ENCODE results near the gene FANCD2. TPM values are rescaled to one million over a fixed set of nuclear protein-coding genes. Genes with fewer than 3 reads are reported as not detected.
A peak's percentile ranks its signal among the peaks of the same experiment; 100 is the strongest.

FANCD2 gene
- total RNA-seq: 1 to 10 TPM; 1.7 to 2.0 TPM

DNA sequence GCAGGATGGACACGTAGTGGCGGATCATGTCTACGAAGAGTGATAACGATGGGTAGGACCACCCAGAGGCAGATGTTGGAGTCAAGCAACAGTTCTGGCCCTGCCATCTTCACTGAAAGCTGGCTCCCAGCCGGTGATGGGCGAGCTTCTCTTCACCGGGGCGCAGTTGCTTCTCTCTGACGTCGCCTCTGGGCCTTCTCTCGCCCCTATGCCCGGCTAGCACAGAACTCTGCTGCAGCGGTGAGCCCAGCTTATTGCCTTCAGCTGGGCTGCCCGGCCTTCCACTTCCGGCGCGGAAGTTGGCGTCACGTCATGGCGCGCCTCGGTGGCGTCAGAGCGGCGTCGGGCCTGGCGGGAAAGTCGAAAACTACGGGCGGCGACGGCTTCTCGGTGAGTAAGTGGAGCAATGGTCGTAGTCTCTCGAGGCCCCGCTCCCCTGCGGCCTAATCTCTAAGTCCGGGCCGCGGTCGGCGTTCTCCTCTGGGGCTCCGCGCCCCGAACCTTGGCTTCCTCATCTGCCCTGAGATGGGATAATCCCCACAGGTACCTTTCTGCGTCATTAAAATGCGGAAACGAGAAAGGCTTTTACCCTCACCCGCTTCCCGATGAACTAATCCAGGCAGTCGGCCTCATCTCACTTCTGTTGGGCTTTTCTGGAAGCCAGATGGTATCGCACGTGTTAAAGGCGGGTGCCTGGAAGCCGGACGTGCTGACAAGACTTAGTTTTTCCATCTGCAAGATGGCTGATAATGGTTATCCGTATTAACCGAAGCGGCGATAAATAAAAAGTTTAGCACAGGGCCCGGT is at the start of gene FANCD2:
Gene FANCD2 (plus strand): TSS at position 354 of the 807 bp plus-strand sequence. CDS start 2,221 bp downstream, outside the sequence.
- peak; percentile 92 for DNase-seq (ENCODE audit: low spot score)
- Histone ChIP-seq H3K4me1 (peaks cover 0 to 26% of the 10 kb centered on the region in 2 donors), H3K4me3 (peak within 1 kb of the TSS; percentile 62 to 96), H3K36me3 (peaks cover 21% of the 10 kb centered on the region), H3K9me3 (no peaks in the 10 kb centered on the region), H3K27me3 (no peaks in the 10 kb centered on the region), H3K27ac (peak within 1 kb of the TSS; percentile 53 to 77)
- TF ChIP-seq CTCF (IDR thresholded peaks at IDR 0.05): no peak

DNA sequence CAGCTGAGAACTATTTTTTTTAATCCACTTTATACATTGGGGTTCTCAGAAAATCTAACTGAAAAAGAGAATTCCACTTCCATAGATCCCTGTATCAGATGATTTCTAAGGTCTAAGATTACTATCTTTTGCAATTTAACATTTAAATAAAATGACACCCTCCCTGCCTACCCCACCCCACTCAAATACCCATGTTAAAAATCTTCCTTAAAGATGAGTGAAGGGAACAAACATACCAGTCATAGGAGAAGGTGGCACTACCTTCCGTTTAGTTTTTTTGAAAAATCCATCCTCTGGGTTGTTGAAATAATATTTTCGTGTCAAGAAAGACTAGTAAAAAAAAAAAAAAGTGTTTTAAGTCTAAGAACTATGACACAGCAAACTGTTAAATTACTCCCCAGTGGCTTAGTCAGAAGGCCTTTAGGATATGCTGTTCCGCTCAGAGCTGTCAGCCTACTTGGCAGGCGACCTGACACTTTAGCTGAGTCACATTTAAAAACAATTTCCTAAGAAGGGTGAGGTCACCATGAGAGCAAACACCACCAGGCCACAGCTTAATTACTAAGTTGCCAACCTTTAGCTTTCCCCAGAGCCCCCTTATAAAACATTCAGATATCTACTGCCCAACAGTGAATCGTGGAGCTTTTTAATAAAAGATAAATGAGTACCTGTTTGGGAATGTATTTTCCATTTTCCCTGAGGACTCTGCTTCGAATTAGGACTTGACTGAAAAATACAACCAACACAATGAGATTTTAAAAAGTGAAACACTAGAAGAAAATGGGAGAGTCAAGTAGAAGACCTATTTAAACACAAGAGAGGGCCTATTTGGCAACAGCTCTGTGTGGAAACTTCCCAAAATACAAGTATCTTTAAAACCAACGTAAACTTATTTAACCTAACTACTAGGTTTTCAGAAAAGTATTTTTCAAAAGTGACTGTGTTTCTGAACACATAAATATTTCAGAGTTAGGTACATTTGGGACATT is 49.2 kb upstream of the FANCD2 start:
- peak; percentile 91 for DNase-seq (ENCODE audit: low spot score)
- Histone ChIP-seq H3K27me3 (no peaks in the 10 kb centered on the region), H3K9me3 (no peaks in the 10 kb centered on the region), H3K4me1 (peaks cover 0 to 30% of the 10 kb centered on the region in 2 donors), H3K4me3 (peak overlapping the region in 1 of 2 donors; percentile 31), H3K36me3 (peaks cover 41% of the 10 kb centered on the region), H3K27ac (peak overlapping the region; percentile 74 to 90)
- no peak for TF ChIP-seq CTCF (IDR thresholded peaks at IDR 0.05)

GRCh38 chr3:9978710-9979305 is 47.4 kb upstream of the FANCD2 start:
- Histone ChIP-seq H3K9me3 (no peaks in the 10 kb centered on the region), H3K4me3 (no peak overlapping the region), H3K27me3 (no peaks in the 10 kb centered on the region), H3K36me3 (peaks cover 23% of the 10 kb centered on the region), H3K4me1 (peaks cover 0 to 36% of the 10 kb centered on the region in 2 donors), H3K27ac (peak overlapping the region; percentile 33 to 90)
- DNase-seq (ENCODE audit: low spot score): no peak
- no peak for TF ChIP-seq CTCF (IDR thresholded peaks at IDR 0.05)

- Histone ChIP-seq H3K27me3 (no peaks in the 10 kb centered on the region), H3K36me3 (peaks cover 25% of the 10 kb centered on the region), H3K4me1 (peaks cover 0 to 44% of the 10 kb centered on the region in 2 donors), H3K27ac (no peak overlapping the region), H3K4me3 (no peak overlapping the region), H3K9me3 (no peaks in the 10 kb centered on the region)
- DNase-seq (ENCODE audit: low spot score): no peak
- TF ChIP-seq CTCF (IDR thresholded peaks at IDR 0.05): no peak
These were observed 46.0 kb upstream of the FANCD2 start for GRCh38 chr3:9980251-9980650.

- H3K27ac ChIP-seq: peak overlapping the region; percentile 65 to 83
- TF ChIP-seq CTCF (IDR thresholded peaks at IDR 0.05): no peak
- H3K4me3 ChIP-seq: peak overlapping the region; percentile 88 to 90
- no peaks in the 10 kb centered on the region for H3K27me3 ChIP-seq
- no peak for DNase-seq (ENCODE audit: low spot score)
- peaks cover 0 to 37% of the 10 kb centered on the region in 2 donors for H3K4me1 ChIP-seq
- H3K36me3 ChIP-seq: peaks cover 12% of the 10 kb centered on the region
- no peaks in the 10 kb centered on the region for H3K9me3 ChIP-seq
These were observed 40.0 kb upstream of the FANCD2 start for GRCh38 chr3:9986230-9986725.
